Esophagus muscularis mucosa (tissue), 4 donors: ENCODE measurements around the gene ARFGAP3.

Experiments used
- CTCF ChIP-seq, 3 experiments: fragments of 200-600 bp in 2 of 3; fragments of 450-650 bp in 1 of 3; sonication (generic) in 2 of 3; IDR thresholded peaks; one replicate each; pipeline ENCODE4 v1.5.1; 2017 to 2019; ENCODE audit warnings: antibody characterized with exemption in 3 of 3, mild to moderate bottlenecking in 2 of 3, moderate library complexity in 1 of 3
- EP300 ChIP-seq: sonication (generic); formaldehyde crosslinking; IDR thresholded peaks from one replicate; pipeline ENCODE4 v1.6.1; 2017; ENCODE audit warnings: antibody characterized with exemption
- POLR2A ChIP-seq: fragments of 450-650 bp; IDR thresholded peaks from one replicate; pipeline ENCODE4 v1.6.1; 2017; ENCODE audit warnings: antibody characterized with exemption, moderate library complexity, mild to moderate bottlenecking, low read depth
- POLR2AphosphoS5 ChIP-seq, 2 donors: sonication (generic); formaldehyde crosslinking; IDR thresholded peaks; one replicate each; pipeline ENCODE4 v1.6.1; 2017; ENCODE audit warnings: antibody characterized with exemption in 2 of 2

GRCh38 chr22:42787357-42787736 is 69.7 kb downstream of the ARFGAP3 start:
- no peak for TF ChIP-seq POLR2AphosphoS5 (IDR thresholded peaks at IDR 0.05)
- TF ChIP-seq CTCF (IDR thresholded peaks at IDR 0.05), result no peak
- TF ChIP-seq POLR2A, result no peak
- TF ChIP-seq EP300, result no peak
